ENCODE measurements around the gene ALK.
A peak's percentile ranks its signal among the peaks of the same experiment; 100 is the strongest.

The ALK gene

GRCh38 chr2:29525921-29526320 lies 395.5 kb downstream of the ALK start:
- DNase-seq: no peak

DNA sequence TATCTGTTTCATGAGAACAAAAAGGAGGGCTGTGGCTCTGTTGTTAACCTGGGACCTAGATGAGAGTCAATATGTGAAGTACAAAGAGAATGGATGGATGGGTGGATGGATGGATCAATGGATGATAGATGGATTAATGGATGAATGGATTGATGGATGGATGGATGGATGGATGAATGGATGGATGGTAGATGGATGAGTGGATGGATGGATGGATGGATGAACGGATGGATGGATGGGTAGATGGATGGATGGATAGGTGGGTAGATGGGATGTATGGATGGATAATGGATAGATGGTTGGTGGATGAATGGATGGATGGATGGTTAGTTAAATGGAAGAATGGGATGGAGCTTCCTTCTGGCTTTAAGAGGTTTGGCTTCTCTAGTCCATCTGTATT lies 396.7 kb downstream of the ALK start:
- no peak for DNase-seq

DNA sequence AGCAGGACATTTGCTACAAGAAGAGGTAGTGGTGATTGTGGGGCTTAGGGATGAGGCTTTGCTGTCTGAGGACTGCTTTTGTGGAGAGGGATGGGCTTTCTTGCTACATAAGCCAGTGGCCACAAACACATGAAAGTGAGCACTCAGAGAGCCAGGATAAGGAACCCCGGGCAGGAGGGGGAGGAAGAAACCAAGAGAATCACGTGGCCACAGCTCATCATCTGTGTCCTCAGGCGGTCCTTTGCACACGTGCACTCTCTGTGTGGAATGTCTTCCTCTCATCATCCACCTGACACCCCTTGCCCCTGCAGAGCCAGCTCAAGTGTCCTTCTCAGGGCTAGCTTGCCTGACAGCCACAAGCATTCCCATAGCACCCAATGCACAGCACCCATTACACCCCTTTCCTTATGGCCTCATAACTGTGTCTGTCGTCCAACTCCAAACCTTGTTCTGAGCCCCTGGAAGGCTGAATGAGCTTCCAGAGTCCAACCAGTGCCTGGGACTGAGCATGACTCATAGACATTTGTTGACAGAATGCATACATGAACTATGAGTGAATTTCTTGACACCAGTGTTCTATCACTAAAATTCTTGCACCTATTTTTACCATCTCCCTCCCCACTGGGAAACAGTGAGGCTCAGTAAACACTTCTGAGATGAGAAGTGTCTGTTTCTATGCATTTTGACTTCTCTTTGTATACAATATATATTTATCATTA lies 398.3 kb downstream of the ALK start:
- peak; percentile 87 for DNase-seq

DNA sequence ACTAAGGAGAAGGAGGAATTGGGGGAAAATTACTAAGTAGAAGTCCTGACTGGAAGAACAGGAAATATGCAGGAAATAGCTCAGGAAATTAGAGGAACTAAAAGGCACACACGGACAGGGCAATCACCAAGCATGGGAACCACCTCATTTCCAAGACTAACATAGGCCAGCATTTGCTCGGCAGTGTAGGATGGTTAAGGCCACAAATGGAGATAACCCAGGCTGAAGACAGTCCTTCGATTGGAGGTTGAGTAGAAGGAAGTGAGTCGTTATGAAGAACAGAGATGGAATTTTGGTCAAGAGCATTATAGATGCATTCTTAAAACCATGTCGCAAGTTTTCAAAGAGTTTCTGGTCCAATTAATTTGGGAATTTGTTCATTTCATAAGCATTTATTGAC lies 401.4 kb downstream of the ALK start:
- peak; percentile 90 for DNase-seq

DNA sequence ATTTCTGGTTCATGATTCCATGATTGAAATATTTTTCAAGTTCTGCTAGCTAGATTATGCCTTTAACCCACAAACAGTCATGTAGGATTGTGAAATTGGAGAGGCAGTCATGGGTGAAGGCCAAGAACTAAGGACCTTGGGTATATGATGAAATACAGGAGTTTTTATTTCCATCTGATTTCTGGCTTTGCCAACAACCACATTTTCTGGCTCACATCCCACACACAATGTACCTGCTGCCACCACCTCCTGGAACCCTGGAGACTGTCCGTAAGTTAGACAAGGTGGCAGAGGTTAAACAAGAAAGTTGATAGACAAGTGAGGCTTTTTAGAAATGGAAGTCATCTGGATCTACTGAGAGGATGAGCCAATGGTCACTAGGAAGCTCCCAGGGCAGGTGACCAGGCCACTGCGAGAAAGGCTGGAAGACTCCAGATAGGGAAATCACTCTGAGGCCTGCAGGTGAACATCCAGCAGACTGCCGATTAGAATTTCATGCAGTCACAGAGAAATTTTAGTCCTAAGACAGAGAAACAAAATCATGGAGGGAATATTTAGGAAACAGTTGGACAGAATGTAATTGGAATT lies 402.0 kb downstream of the ALK start:
- DNase-seq: peak; percentile 90

DNA sequence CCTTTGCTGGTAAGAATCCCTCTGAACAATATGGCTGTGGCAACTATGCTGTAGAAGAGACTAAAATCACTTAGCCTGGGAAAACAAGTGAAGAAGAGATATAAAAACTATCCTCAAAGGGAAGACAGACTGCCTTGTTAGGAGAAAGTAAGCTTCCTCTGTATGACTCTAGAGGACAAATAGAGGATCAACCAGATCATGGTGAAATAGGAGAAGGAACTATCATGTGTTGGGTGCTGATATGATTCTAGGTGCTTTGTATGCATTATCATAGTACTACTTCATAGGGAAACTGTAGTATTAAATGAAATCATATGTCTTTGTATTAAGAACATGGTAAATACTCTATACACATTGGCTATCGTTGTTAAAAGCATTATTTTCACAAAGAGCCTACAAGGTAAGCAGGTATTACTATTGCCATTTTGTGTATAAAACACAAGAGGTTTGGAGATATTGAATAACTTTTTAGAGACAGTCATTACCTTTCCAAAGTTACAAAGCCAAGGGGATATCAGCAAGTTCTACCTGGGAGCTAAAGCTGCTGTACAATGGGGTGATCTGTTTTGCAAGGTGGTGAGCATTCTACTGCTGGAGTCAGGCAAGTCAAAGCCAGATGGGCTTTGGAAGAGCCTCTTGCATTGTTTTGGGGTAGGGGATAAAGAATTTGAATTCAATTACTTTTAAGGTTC lies 402.6 kb downstream of the ALK start:
- DNase-seq: no peak

DNA sequence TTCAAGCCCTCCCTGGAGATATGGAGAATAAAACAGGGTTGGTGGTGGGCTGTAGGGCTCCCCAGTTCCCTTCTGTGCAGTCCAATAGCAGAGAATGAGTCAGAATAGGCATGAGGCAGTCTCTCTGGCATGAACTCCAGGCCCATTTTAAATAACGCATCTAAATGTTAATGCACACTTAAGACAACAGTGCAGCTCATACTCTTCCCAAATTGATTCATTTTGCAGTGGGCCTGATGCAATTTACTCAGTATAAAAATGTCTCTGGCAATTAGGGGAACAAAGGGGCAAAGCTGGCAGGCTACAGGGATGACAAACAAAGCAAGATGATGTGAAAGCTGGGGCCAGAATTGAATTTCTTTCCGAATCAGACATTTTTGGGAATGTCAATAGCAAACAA lies 403.4 kb downstream of the ALK start:
- DNase-seq: peak; percentile 77

DNA sequence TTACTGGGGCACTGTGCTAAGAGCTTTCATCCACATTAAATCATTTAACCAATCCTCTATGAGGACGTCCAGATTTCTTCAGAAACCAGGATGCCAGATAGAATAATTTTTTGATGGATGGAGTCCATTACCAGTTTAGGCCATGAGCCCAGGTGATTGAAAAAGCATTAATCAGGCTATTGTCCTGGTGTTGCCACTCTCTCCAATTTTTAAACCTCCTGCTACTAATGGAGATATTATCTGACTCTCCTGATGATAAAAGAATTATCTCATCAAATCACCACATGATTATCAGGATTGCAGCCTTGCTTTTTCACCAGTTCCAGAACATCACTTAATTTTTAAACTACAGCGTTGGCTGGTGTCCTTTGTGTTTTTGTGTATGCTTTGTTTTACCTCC lies 404.0 kb downstream of the ALK start:
- no peak for DNase-seq

- DNase-seq: no peak
Observed at GRCh38 chr2:29516767-29517166, 404.6 kb downstream of the ALK start.

- no peak for DNase-seq
Observed at GRCh38 chr2:29509878-29510277, 411.5 kb downstream of the ALK start.

DNA sequence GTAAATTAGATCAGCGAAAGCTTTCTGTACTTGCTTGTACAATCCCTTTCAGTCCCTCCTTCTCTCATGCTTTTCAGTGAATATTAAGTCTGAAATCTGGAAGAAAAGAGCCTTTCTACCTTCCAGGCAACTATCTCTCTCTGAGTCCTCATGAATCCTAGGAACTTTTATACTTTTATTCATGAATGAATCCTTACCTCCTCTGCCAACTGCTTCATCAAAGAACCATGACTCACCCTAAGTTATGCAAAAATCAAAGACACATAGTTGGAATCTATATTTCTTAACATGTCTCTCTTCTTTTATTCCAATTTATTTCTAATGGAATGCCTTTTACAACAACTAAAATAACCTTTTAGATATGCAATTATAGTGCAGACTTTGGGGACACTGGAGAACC lies 412.0 kb downstream of the ALK start:
- peak; percentile 47 for DNase-seq

- no peak for DNase-seq
Observed at GRCh38 chr2:29504746-29505145, 416.6 kb downstream of the ALK start.

- peak; percentile 90 for DNase-seq
Observed at GRCh38 chr2:29502460-29502911, 418.9 kb downstream of the ALK start.

DNA sequence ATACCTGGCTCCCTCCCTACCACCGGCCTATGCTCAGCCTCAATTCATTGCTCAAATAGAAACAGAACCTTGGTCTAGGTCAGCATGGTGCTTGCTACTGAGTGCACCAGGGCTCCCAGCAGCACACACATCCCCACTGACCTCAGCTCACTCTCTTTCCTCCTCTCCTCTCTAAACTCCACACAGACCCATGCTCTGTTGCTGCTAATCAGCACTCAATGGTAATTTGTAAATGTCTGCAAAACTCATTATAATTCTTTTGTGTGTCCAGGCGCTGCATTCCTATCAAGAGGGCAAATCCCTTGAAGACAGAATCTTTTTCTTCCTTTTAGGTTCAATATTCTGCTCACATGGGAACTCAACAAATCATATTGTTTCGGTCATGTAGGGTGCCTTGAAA lies 424.0 kb downstream of the ALK start:
- no peak for DNase-seq

DNA sequence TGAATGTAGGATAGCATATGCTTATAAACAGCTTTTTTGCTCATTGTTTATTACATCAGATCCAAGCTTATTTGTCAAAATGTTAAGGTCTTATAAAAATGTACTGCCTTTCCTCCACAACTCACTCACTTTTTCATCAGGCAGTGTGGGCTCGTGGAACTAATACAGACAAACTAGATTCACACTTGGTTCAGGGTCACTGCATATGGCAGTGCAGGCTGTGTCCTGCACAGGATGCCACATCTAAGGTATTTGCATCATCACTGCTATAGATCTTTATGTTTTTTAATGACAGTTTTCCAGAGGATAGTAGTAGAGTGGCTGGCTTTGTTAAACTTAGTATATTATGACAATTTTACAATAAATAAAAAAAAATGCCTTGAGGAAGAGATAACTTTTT lies 425.2 kb downstream of the ALK start:
- no peak for DNase-seq

DNA sequence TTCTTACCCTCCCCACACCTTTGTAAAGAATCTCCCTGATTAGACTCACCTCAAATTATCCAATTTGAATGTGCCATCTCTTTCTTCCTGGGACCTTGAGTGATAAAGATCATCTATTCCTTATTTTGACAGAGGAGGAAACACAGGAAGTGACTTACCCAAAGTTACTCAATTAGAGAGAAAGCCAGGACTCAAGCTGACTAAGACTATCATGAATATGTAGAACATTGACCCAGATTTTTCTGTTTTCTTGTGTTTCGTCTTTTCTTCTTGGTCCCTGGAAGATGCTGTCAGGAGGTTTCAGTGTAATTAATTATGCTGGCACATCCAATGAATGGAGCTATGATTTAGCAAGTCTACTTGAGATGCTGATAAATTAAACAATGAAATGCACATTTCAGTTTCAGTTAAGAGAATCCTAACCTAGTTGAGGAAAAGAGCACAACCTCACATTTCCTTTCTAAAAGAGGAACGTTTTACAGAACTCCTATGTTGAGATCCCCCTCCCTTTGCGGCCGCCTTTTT lies 425.8 kb downstream of the ALK start:
- peak; percentile 16 for DNase-seq

GRCh38 chr2:29495068-29495467 lies 426.3 kb downstream of the ALK start:
- peak; percentile 11 for DNase-seq

GRCh38 chr2:29492701-29493100 lies 428.7 kb downstream of the ALK start:
- DNase-seq: no peak

DNA sequence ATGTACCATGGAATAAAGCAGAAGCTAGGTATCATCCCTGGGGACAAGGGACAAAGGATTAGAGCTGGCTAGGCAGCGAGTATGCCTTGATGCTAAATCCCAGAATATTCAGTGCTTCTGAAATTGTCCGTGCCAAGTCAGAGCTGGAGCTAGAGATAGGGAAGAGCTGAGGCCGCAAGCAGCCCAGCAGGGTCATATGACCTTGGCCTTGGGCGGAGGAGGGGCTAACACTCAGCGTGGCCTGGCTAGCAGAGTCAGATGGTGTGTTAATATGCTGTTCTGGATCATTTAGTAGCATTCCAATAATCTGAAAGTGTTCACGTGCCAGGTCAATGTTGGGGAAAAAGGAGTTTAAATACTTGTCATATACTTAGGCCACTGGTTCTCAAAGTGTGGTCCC lies 431.3 kb downstream of the ALK start:
- no peak for DNase-seq

GRCh38 chr2:29489568-29489967 lies 431.8 kb downstream of the ALK start:
- DNase-seq: no peak

- DNase-seq: peak; percentile 52
Observed at GRCh38 chr2:29487967-29488555, 433.3 kb downstream of the ALK start.

DNA sequence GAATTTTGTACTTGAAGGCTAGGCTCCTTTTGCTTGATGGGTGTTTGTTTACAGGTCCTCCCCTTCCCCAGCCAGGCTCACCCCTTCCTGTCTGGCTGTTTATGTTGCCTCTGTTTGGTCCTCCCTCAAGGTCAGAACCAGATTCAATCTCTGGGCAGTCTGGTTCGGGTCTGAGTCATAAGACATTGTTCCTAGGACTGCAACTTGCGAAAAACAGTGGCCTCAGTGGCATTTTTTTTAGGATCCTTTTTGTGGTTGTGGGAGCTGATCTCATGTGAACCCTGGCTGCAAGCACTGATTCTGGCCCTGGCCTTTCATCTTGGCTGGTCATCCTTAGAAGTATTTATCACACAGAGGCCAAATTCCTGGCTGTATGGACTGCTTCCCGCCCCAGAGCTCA lies 435.8 kb downstream of the ALK start:
- no peak for DNase-seq

- DNase-seq: no peak
Observed at GRCh38 chr2:29485117-29485516, 436.3 kb downstream of the ALK start.

DNA sequence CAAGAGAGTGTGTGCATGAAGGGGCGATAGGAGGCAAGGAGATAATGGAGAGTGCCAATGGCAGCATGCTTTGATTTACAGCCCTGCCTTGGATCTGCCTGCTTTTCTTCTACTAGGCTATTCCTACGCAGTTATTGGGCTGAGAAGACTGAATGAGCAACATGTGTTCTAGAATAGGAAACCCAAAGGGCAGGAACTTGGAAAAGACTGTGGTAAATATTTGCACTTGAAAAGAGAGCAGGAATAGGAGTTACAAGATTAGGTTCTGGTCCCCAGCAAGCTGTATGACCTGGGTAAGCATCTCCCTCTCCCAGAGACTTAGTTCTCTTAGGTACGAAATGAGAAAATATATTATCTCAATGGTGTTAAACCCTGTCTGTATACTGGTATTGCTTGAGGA lies 438.5 kb downstream of the ALK start:
- DNase-seq: no peak

All from fibroblast of skin of right biceps (primary cell).